ENCODE results near the gene FDX2. TPM values are rescaled to one million over a fixed set of nuclear protein-coding genes. Genes with fewer than 3 reads are reported as not detected.

FDX2 gene
- total RNA-seq, 1 donor from 2014 or later, result 25.0 TPM

DNA sequence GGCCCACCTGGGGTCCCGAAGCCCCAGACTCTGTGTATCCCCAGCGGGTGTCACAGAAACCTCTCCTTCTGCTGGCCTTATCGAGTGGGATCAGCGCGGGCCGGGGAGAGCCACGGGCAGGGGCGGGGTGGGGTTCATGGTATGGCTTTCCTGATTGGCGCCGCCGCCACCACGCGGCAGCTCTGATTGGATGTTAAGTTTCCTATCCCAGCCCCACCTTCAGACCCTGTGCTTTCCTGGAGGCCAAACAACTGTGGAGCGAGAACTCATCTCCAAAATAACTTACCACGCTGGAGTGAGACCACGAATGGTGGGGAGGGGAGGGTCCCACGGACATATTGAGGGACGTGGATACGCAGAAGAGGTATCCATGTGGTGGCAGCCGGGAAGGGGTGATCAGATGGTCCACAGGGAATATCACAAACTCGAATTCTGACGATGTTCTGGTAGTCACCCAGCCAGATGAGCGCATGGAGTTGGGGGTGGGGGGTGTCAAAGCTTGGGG is 27.1 kb downstream of the FDX2 start:
- no peak for DNase-seq (ENCODE audit: extremely low spot score in 2 of 2)
- Histone ChIP-seq H3K27ac (no peak overlapping the region), H3K36me3 (peaks cover 0 to 15% of the 10 kb centered on the region in 2 donors), H3K9me3 (no peaks in the 10 kb centered on the region), H3K27me3 (peaks cover 7% of the 10 kb centered on the region), H3K4me1 (peaks cover 80% of the 10 kb centered on the region), H3K4me3 (peak overlapping the region; percentile 37 to 56)
- TF ChIP-seq, protein P1, sequence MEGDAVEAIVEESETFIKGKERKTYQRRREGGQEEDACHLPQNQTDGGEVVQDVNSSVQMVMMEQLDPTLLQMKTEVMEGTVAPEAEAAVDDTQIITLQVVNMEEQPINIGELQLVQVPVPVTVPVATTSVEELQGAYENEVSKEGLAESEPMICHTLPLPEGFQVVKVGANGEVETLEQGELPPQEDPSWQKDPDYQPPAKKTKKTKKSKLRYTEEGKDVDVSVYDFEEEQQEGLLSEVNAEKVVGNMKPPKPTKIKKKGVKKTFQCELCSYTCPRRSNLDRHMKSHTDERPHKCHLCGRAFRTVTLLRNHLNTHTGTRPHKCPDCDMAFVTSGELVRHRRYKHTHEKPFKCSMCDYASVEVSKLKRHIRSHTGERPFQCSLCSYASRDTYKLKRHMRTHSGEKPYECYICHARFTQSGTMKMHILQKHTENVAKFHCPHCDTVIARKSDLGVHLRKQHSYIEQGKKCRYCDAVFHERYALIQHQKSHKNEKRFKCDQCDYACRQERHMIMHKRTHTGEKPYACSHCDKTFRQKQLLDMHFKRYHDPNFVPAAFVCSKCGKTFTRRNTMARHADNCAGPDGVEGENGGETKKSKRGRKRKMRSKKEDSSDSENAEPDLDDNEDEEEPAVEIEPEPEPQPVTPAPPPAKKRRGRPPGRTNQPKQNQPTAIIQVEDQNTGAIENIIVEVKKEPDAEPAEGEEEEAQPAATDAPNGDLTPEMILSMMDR (IDR thresholded peaks at IDR 0.05), result no peak
- no peak for TF ChIP-seq POLR2A (IDR thresholded peaks at IDR 0.05)
- no peak for TF ChIP-seq POLR2AphosphoS5 (IDR thresholded peaks at IDR 0.05; ENCODE audit: insufficient read depth in 1 of 2, low read depth in 1 of 2)
- intact Hi-C loops (cut with DNase I), result no loop called here

DNA sequence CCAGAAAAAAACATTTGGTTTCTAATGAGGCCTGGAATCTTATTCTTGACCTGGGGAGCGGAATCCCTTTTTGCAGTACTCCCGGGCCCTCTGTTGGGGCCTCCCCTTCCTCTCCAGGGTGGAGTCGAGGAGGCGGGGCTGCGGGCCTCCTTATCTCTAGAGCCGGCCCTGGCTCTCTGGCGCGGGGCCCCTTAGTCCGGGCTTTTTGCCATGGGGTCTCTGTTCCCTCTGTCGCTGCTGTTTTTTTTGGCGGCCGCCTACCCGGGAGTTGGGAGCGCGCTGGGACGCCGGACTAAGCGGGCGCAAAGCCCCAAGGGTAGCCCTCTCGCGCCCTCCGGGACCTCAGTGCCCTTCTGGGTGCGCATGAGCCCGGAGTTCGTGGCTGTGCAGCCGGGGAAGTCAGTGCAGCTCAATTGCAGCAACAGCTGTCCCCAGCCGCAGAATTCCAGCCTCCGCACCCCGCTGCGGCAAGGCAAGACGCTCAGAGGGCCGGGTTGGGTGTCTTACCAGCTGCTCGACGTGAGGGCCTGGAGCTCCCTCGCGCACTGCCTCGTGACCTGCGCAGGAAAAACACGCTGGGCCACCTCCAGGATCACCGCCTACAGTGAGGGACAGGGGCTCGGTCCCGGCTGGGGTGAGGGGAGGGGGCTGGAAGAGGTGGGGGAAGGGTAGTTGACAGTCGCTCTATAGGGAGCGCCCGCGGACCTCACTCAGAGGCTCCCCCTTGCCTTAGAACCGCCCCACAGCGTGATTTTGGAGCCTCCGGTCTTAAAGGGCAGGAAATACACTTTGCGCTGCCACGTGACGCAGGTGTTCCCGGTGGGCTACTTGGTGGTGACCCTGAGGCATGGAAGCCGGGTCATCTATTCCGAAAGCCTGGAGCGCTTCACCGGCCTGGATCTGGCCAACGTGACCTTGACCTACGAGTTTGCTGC is 28.7 kb downstream of the FDX2 start, which contains the start of gene ICAM4:
TSS of gene ICAM4 (plus strand) at position 153 of the 935 bp plus-strand sequence. CDS start at position 211, 58 bp downstream.
- no peak within 1 kb of the TSS for H3K27ac ChIP-seq
- peaks cover 65% of the 10 kb centered on the region for H3K4me1 ChIP-seq
- intact Hi-C loops (cut with DNase I), result no loop called here
- no peak within 1 kb of the TSS for H3K4me3 ChIP-seq
- H3K27me3 ChIP-seq, result peaks cover 6% of the 10 kb centered on the region
- H3K36me3 ChIP-seq, result peaks cover 0 to 19% of the 10 kb centered on the region in 2 donors
- TF ChIP-seq POLR2AphosphoS5 (IDR thresholded peaks at IDR 0.05; ENCODE audit: insufficient read depth in 1 of 2, low read depth in 1 of 2), result no peak
- no peak for TF ChIP-seq POLR2A (IDR thresholded peaks at IDR 0.05)
- TF ChIP-seq, protein P1 (IDR thresholded peaks at IDR 0.05), result no peak
- no peaks in the 10 kb centered on the region for H3K9me3 ChIP-seq
- DNase-seq (ENCODE audit: extremely low spot score in 2 of 2), result no peak

DNA sequence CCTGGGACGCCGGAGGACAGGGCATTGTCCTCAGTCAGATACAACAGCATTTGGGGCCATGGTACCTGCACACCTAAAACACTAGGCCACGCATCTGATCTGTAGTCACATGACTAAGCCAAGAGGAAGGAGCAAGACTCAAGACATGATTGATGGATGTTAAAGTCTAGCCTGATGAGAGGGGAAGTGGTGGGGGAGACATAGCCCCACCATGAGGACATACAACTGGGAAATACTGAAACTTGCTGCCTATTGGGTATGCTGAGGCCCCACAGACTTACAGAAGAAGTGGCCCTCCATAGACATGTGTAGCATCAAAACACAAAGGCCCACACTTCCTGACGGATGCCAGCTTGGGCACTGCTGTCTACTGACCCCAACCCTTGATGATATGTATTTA is 30.4 kb downstream of the FDX2 start:
- Histone ChIP-seq H3K4me3 (no peak overlapping the region), H3K27ac (no peak overlapping the region), H3K27me3 (peaks cover 6% of the 10 kb centered on the region), H3K9me3 (no peaks in the 10 kb centered on the region), H3K36me3 (peaks cover 0 to 19% of the 10 kb centered on the region in 2 donors), H3K4me1 (peaks cover 48% of the 10 kb centered on the region)
- DNase-seq (ENCODE audit: extremely low spot score in 2 of 2), result no peak
- TF ChIP-seq POLR2AphosphoS5 (IDR thresholded peaks at IDR 0.05; ENCODE audit: insufficient read depth in 1 of 2, low read depth in 1 of 2) (no peak), POLR2A (IDR thresholded peaks at IDR 0.05) (no peak)
- TF ChIP-seq, protein P1 (IDR thresholded peaks at IDR 0.05), result no peak
- intact Hi-C loops (cut with DNase I), result no loop called here

DNA sequence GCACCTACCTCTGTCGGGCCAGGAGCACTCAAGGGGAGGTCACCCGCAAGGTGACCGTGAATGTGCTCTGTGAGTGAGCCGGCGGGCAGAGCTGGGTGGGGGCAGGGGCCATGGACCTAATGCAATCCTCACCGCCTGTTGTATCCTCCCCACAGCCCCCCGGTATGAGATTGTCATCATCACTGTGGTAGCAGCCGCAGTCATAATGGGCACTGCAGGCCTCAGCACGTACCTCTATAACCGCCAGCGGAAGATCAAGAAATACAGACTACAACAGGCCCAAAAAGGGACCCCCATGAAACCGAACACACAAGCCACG is 30.9 kb downstream of the FDX2 start:
- peaks cover 6% of the 10 kb centered on the region for H3K27me3 ChIP-seq

More for the DNA sequence above, 30.9 kb downstream of the FDX2 start:
- intact Hi-C loops (cut with DNase I), result no loop called here
- no peak for TF ChIP-seq POLR2AphosphoS5 (IDR thresholded peaks at IDR 0.05; ENCODE audit: insufficient read depth in 1 of 2, low read depth in 1 of 2)
- TF ChIP-seq, protein P1 (IDR thresholded peaks at IDR 0.05), result no peak
- H3K4me3 ChIP-seq, result no peak overlapping the region
- H3K36me3 ChIP-seq, result peaks cover 0 to 19% of the 10 kb centered on the region in 2 donors
- DNase-seq (ENCODE audit: extremely low spot score in 2 of 2), result no peak
- no peaks in the 10 kb centered on the region for H3K9me3 ChIP-seq
- peaks cover 43% of the 10 kb centered on the region for H3K4me1 ChIP-seq
- H3K27ac ChIP-seq, result no peak overlapping the region
